HL-60 (cell line): ENCODE measurements around the gene SLC38A10.

Experiments used
- DNase-seq, 2 experiments: peaks; one replicate each; pipeline ENCODE4 v3.0.0-alpha.2; 2010 to 2020; ENCODE audit warnings: low read depth in 1 of 2, low spot score in 1 of 2
- H3K27ac ChIP-seq: fragments of 250-450 bp; sonication (Bioruptor Pico); replicated peaks from 2 replicates; pipeline ENCODE4 v1.5.1; 2020; ENCODE audit warnings: mild to moderate bottlenecking, moderate library complexity
- H3K27me3 ChIP-seq: fragments of 250-450 bp; sonication (Bioruptor Pico); 2 replicates; pipeline ENCODE4 v1.5.1; 2021; ENCODE audit warnings: mild to moderate bottlenecking, moderate library complexity; ENCODE audit not compliant: insufficient read depth, poor library complexity, severe bottlenecking
- H3K4me3 ChIP-seq: replicated peaks from 2 replicates; pipeline ENCODE4 v1.5.1; 2011; ENCODE audit warnings: mild to moderate bottlenecking, control low read depth, low read length; ENCODE audit not compliant: insufficient read depth
- GABPA ChIP-seq: IDR thresholded peaks from 2 replicates; pipeline ENCODE4 v1.6.1; 2012; ENCODE audit warnings: low read depth
- POLR2AphosphoS5 ChIP-seq: IDR thresholded peaks from 2 replicates; pipeline ENCODE4 v1.6.1; 2012; ENCODE audit warnings: low read depth
- REST ChIP-seq: IDR thresholded peaks from 2 replicates; pipeline ENCODE4 v1.6.1; 2012; ENCODE audit warnings: low read depth; ENCODE audit not compliant: insufficient replicate concordance
- SPI1 ChIP-seq: IDR thresholded peaks from 2 replicates; pipeline ENCODE4 v1.6.1; 2012; ENCODE audit warnings: low read depth, mild to moderate bottlenecking, borderline replicate concordance
- TF ChIP-seq, protein P1 (sequence below): IDR thresholded peaks from one replicate; pipeline ENCODE4 v1.5.1; 2011; ENCODE audit warnings: low read length, control low read depth, inconsistent platforms; ENCODE audit not compliant: insufficient read depth

SLC38A10 gene

DNA sequence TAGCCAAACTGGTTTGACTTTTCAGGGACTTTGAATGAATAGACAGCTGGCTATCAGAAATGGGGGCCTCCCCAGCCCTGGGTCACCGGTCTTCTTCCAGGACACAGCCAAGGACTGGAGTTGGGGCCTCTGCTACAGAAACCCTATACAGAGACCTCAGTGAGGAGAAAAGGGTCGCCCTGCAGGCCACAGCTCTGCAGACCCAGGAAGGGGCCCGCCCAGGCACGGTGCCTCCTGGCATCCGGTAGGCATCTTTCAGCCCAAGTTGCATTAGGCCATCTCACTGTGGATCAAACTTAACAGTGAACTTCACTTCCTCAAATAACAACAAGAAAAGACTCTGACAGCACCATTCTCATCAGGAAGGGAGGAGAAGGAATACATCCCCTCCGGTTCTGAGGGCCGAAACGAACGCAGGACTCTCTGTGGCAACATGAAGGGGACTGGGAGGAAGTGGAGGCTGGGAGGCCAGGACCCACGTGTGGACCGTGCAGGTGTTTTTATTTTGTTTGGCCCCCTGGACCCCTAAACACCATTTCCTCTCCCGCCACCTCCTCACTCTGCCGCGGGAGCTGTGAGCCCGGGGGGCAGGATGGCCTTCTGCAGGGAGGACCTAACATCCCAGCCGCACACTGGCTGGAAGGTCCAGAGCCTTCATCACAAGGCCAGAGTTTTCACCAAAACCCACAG, 7.2 kb downstream of the SLC38A10 start:
- no peak overlapping the region for H3K4me3 ChIP-seq
- H3K27me3 ChIP-seq, result no peaks in the 10 kb centered on the region
- peak overlapping the region; percentile 80 for H3K27ac ChIP-seq
- TF ChIP-seq REST (no peak), SPI1 (peak; percentile 94), GABPA (no peak), POLR2AphosphoS5 (no peak)
- TF ChIP-seq, protein P1, sequence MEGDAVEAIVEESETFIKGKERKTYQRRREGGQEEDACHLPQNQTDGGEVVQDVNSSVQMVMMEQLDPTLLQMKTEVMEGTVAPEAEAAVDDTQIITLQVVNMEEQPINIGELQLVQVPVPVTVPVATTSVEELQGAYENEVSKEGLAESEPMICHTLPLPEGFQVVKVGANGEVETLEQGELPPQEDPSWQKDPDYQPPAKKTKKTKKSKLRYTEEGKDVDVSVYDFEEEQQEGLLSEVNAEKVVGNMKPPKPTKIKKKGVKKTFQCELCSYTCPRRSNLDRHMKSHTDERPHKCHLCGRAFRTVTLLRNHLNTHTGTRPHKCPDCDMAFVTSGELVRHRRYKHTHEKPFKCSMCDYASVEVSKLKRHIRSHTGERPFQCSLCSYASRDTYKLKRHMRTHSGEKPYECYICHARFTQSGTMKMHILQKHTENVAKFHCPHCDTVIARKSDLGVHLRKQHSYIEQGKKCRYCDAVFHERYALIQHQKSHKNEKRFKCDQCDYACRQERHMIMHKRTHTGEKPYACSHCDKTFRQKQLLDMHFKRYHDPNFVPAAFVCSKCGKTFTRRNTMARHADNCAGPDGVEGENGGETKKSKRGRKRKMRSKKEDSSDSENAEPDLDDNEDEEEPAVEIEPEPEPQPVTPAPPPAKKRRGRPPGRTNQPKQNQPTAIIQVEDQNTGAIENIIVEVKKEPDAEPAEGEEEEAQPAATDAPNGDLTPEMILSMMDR, result no peak
- peak in 1 of 2 experiments; percentile 52 for DNase-seq

GRCh38 chr17:81287152-81287551, 8.0 kb downstream of the SLC38A10 start:
- Histone ChIP-seq H3K27ac (peak overlapping the region; percentile 80), H3K27me3 (no peaks in the 10 kb centered on the region), H3K4me3 (no peak overlapping the region)
- no peak for DNase-seq
- TF ChIP-seq REST, result no peak
- no peak for TF ChIP-seq POLR2AphosphoS5
- no peak for TF ChIP-seq GABPA
- TF ChIP-seq, protein P1, result no peak
- no peak for TF ChIP-seq SPI1

- no peak for DNase-seq
- H3K4me3 ChIP-seq, result no peak overlapping the region
- no peak for TF ChIP-seq REST
- no peak for TF ChIP-seq POLR2AphosphoS5
- TF ChIP-seq, protein P1, result no peak
- TF ChIP-seq GABPA, result no peak
- no peak for TF ChIP-seq SPI1
- peak overlapping the region; percentile 80 for H3K27ac ChIP-seq
- no peaks in the 10 kb centered on the region for H3K27me3 ChIP-seq
Observed at GRCh38 chr17:81286491-81287145, 8.5 kb downstream of the SLC38A10 start.
